Midbrain (tissue), 1 donor: Measurements from ENCODE around the gene SNRNP40.

Experiments used
- DNase-seq: peaks from one replicate; lab custom pipeline; 2025; lab: John Stamatoyannopoulos, UW

SNRNP40 gene

GRCh38 chr1:31231802-31232201, 64.8 kb downstream of the SNRNP40 start:
- DNase-seq: no peak

- no peak for DNase-seq
These were observed 66.2 kb downstream of the SNRNP40 start for GRCh38 chr1:31230378-31230777.

GRCh38 chr1:31228986-31229385, 67.6 kb downstream of the SNRNP40 start:
- DNase-seq: no peak

GRCh38 chr1:31227891-31228568, 68.6 kb downstream of the SNRNP40 start:
- DNase-seq: peak; percentile 24

GRCh38 chr1:31224068-31224467, 72.5 kb downstream of the SNRNP40 start:
- DNase-seq: no peak

- DNase-seq: no peak
These were observed 74.4 kb downstream of the SNRNP40 start for GRCh38 chr1:31222176-31222575.

- DNase-seq: no peak
These were observed 75.5 kb downstream of the SNRNP40 start for GRCh38 chr1:31221072-31221471.

- DNase-seq: no peak
These were observed 77.1 kb downstream of the SNRNP40 start for GRCh38 chr1:31219489-31219888.

GRCh38 chr1:31218705-31219104, 77.9 kb downstream of the SNRNP40 start:
- DNase-seq: no peak

- DNase-seq: peak; percentile 28
These were observed 80.6 kb downstream of the SNRNP40 start for GRCh38 chr1:31216016-31216415.

GRCh38 chr1:31215065-31215570, 81.5 kb downstream of the SNRNP40 start:
- no peak for DNase-seq

- no peak for DNase-seq
These were observed 82.1 kb downstream of the SNRNP40 start for GRCh38 chr1:31214316-31215064.
